NCI-H345 treated with DMSO at 0.1 percent for 48 hours (cell line): ENCODE results near the gene CACNA1I.

Experiments used
- DNase-seq: peaks from one replicate; lab custom pipeline; 2025; ENCODE audit not compliant: unreplicated experiment; lab: John Stamatoyannopoulos, UW

The CACNA1I gene

GRCh38 chr22:39535357-39535725, 35.2 kb upstream of the CACNA1I start:
- no peak for DNase-seq

- DNase-seq = no peak
Observed at GRCh38 chr22:39535831-39536449, 34.6 kb upstream of the CACNA1I start.

- no peak for DNase-seq
Observed at GRCh38 chr22:39536711-39537110, 33.8 kb upstream of the CACNA1I start.

GRCh38 chr22:39537975-39538374, 32.6 kb upstream of the CACNA1I start:
- DNase-seq = no peak

- no peak for DNase-seq
Observed at GRCh38 chr22:39543095-39543494, 27.5 kb upstream of the CACNA1I start.

GRCh38 chr22:39545386-39546365, 24.9 kb upstream of the CACNA1I start:
- no peak for DNase-seq

GRCh38 chr22:39546889-39547586, 23.5 kb upstream of the CACNA1I start:
- DNase-seq = no peak

GRCh38 chr22:39547587-39547947, 23.0 kb upstream of the CACNA1I start:
- DNase-seq = no peak

GRCh38 chr22:39553429-39553828, 17.1 kb upstream of the CACNA1I start:
- no peak for DNase-seq

GRCh38 chr22:39554151-39554550, 16.4 kb upstream of the CACNA1I start:
- DNase-seq = no peak

GRCh38 chr22:39556970-39557841, 13.3 kb upstream of the CACNA1I start:
- no peak for DNase-seq

GRCh38 chr22:39558254-39558727, 12.3 kb upstream of the CACNA1I start:
- no peak for DNase-seq

GRCh38 chr22:39558950-39559349, 11.6 kb upstream of the CACNA1I start:
- no peak for DNase-seq

- no peak for DNase-seq
Observed at GRCh38 chr22:39559456-39560105, 11.0 kb upstream of the CACNA1I start.

GRCh38 chr22:39560127-39560526, 10.4 kb upstream of the CACNA1I start:
- no peak for DNase-seq

GRCh38 chr22:39562839-39563489, 7.6 kb upstream of the CACNA1I start:
- DNase-seq = no peak

- no peak for DNase-seq
Observed at GRCh38 chr22:39563571-39564428, 6.8 kb upstream of the CACNA1I start.

- DNase-seq = no peak
Observed at GRCh38 chr22:39565414-39565944, 5.1 kb upstream of the CACNA1I start.
